GM21529 (cell line): ENCODE results near the gene TOGARAM2.

Source experiments
- ATAC-seq: cut with Tn5 transposase; IDR thresholded peaks from one replicate; pipeline ENCODE4 v1.9.1; 2021; ENCODE audit not compliant: unreplicated experiment

The TOGARAM2 gene

GRCh38 chr2:28997847-28998735 is 17.0 kb downstream of the TOGARAM2 start:
- ATAC-seq: no peak

- peak; percentile 99 for ATAC-seq
These were observed 19.4 kb downstream of the TOGARAM2 start for GRCh38 chr2:29000481-29000880.

- ATAC-seq: no peak
These were observed 19.9 kb downstream of the TOGARAM2 start for GRCh38 chr2:29000956-29001355.

- ATAC-seq: no peak
These were observed 20.7 kb downstream of the TOGARAM2 start for GRCh38 chr2:29001806-29002205.

GRCh38 chr2:29004755-29005154 is 23.7 kb downstream of the TOGARAM2 start:
- no peak for ATAC-seq

GRCh38 chr2:29005331-29005730 is 24.2 kb downstream of the TOGARAM2 start:
- no peak for ATAC-seq

- no peak for ATAC-seq
These were observed 25.2 kb downstream of the TOGARAM2 start for GRCh38 chr2:29006092-29006979.

GRCh38 chr2:29006980-29007301 is 25.8 kb downstream of the TOGARAM2 start:
- ATAC-seq: no peak

GRCh38 chr2:29009270-29009669 is 28.2 kb downstream of the TOGARAM2 start:
- no peak for ATAC-seq

GRCh38 chr2:29009711-29010677 is 28.9 kb downstream of the TOGARAM2 start:
- no peak for ATAC-seq

- no peak for ATAC-seq
These were observed 29.8 kb downstream of the TOGARAM2 start for GRCh38 chr2:29010946-29011345.

GRCh38 chr2:29011418-29012060 is 30.4 kb downstream of the TOGARAM2 start:
- ATAC-seq: no peak

- ATAC-seq: no peak
These were observed 31.1 kb downstream of the TOGARAM2 start for GRCh38 chr2:29012211-29012681.

GRCh38 chr2:29013057-29013780 is 32.1 kb downstream of the TOGARAM2 start:
- ATAC-seq: no peak

GRCh38 chr2:29014331-29014730 is 33.2 kb downstream of the TOGARAM2 start:
- ATAC-seq: no peak

- ATAC-seq: no peak
These were observed 33.8 kb downstream of the TOGARAM2 start for GRCh38 chr2:29014811-29015421.

- no peak for ATAC-seq
These were observed 34.8 kb downstream of the TOGARAM2 start for GRCh38 chr2:29015701-29016470.

GRCh38 chr2:29016504-29016903 is 35.4 kb downstream of the TOGARAM2 start:
- ATAC-seq: no peak
